Measurements from ENCODE around the gene CST8. TPM values are rescaled to one million over a fixed set of nuclear protein-coding genes. Genes with fewer than 3 reads are reported as not detected.

The CST8 gene
- total RNA-seq, 1 donor from 2014 or later = not detected

DNA sequence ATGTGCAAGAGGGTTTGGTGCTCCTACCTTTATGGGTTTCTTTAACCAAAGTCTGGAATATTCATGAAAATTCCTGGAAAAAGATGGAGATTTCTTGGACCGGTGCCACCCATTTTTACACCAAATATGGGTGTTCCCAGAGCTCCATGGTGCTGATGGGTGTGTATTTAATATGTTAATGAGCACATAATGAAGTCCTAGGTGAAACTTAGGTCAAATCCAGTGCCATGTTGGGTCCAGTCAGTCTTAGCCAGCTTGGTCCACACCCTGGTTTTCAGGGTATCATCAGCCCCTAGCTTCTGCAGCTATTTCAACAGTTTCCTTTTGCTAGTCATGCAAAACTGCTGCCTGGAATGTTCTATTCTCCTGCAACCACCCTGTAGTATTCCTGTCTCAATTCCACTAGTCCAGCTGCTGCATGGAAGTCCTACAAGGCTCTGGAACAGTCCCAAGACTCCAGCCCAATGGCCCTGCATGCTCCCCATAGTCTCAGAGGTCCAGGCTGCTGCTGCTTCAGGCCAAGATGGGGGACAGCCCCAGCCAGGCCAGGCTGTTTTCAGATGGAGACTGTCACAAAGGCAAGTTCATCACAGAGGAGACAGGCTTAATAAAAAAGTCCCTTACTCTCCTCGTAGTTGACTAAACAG, 45.5 kb downstream of the CST8 start:
- H3K36me3 Mint-ChIP-seq (ENCODE audit: low read depth) = no peaks in the 10 kb centered on the region
- H3K4me3 Mint-ChIP-seq (ENCODE audit: low read depth) = no peak overlapping the region
- no peak for DNase-seq (ENCODE audit: low spot score)
- H3K9me3 Mint-ChIP-seq = no peaks in the 10 kb centered on the region
- intact Hi-C loops (cut with micrococcal nuclease) = no loop called here
- H3K27me3 Mint-ChIP-seq (ENCODE audit: low read depth) = no peaks in the 10 kb centered on the region
- no peaks in the 10 kb centered on the region for H3K4me1 Mint-ChIP-seq (ENCODE audit: low read depth)
- no peak overlapping the region for H3K27ac Mint-ChIP-seq

DNA sequence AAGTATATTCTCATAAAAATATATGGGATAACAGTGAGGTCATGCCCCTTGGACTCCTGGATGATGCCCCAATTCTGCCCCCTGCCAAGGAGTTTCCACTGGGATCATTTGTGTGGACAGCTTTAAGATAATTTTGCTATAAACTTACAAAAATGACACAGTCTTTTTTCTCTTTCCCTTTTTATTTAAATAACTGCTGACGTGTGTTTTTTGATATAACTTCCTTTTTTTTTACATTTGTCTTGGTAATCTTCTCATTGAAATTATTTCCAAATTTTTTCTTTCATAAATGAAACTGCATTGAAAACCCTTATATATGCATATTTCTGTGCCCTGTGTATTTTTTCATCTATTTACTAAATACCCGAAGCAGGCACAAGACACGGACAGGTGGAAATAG, 46.1 kb downstream of the CST8 start:
- no peaks in the 10 kb centered on the region for H3K27me3 Mint-ChIP-seq (ENCODE audit: low read depth)
- intact Hi-C loops (cut with micrococcal nuclease) = no loop called here
- no peaks in the 10 kb centered on the region for H3K9me3 Mint-ChIP-seq
- no peak overlapping the region for H3K4me3 Mint-ChIP-seq (ENCODE audit: low read depth)
- DNase-seq (ENCODE audit: low spot score) = no peak
- H3K4me1 Mint-ChIP-seq (ENCODE audit: low read depth) = no peaks in the 10 kb centered on the region
- no peak overlapping the region for H3K27ac Mint-ChIP-seq
- no peaks in the 10 kb centered on the region for H3K36me3 Mint-ChIP-seq (ENCODE audit: low read depth)

DNA sequence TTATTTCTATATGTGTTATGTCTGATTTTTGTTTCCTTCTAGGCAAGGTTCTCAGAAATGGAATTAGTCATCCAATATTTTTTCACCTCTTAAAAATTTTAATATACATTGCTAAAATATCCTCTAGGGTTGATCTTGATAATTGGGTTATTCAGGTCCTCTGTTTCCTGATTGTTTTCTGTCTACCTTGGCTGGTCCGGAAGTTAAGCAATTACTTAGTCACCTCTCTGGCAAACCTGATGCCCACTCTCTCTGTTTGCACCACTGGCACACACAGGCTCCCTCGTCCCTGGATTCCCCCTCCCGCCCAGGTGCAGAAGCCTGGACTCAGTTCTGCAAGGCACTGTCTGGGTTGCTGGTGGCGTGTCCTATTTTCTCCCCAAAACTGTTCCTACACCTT, 49.7 kb downstream of the CST8 start:
- Mint-ChIP-seq H3K27me3 (ENCODE audit: low read depth) (no peaks in the 10 kb centered on the region), H3K27ac (no peak overlapping the region), H3K9me3 (no peaks in the 10 kb centered on the region), H3K36me3 (ENCODE audit: low read depth) (no peaks in the 10 kb centered on the region), H3K4me1 (ENCODE audit: low read depth) (no peaks in the 10 kb centered on the region), H3K4me3 (ENCODE audit: low read depth) (no peak overlapping the region)
- DNase-seq (ENCODE audit: low spot score) = no peak
- intact Hi-C loops (cut with micrococcal nuclease) = no loop called here

DNA sequence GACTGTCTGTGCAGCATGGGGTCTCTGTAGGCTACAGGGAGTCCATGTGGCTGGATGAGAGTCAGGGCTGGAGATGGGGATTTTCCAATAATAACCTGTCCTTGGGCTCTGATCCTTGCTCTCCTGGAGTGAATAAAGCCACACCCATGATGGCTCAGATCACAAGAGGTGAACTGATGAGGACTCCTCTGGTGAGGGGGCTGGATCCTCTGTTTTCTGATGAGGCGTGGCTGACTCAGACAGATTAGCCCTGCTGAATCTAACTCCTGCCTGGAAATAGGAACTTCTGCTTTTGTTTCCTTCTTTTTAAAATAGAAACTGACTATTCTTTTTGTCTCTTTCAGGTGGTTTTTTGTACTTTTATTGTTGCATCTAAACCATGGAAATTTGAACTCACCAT, 50.4 kb downstream of the CST8 start:
- intact Hi-C loops (cut with micrococcal nuclease) = no loop called here
- Mint-ChIP-seq H3K36me3 (ENCODE audit: low read depth) (no peaks in the 10 kb centered on the region), H3K4me3 (ENCODE audit: low read depth) (no peak overlapping the region), H3K4me1 (ENCODE audit: low read depth) (no peaks in the 10 kb centered on the region), H3K27ac (no peak overlapping the region), H3K27me3 (ENCODE audit: low read depth) (no peaks in the 10 kb centered on the region), H3K9me3 (no peaks in the 10 kb centered on the region)
- DNase-seq (ENCODE audit: low spot score) = no peak

DNA sequence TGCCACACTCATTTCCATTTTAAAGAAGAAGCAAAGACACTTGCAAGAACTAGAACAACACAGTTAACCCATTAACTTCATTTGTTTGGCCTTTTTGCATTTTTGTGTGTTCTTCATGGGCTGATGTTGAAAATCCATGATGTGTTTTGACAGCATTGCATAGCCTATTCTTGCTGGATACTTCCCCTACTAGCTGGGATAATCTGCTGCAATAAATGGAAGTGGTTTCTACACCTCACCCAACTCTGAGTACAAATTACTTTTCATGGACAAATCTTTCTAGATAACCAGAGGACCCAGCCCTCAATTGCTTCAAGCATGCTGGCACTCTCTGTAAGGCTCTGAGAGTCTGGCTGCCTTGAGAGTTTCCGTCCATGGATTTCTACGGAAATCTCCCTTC, 50.9 kb downstream of the CST8 start:
- no peaks in the 10 kb centered on the region for H3K36me3 Mint-ChIP-seq (ENCODE audit: low read depth)

DNA sequence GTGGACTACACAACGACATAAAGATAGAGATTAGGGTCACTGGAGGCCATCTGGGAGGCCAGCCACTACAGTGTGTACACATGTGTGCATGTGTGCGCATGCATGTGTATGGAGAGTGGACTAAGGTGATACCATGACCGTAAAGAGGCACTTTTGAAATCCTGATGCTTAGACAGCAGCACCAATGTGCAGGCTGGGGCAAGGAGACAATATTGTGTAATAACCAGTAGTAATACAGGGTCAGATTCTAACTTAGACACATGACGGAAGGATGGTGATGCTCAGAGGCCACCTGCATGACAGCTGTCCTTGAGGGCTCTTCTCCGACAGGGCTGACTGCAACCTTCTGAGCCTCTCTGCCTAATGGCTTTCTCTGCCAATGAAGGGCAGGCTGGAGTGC, 51.9 kb downstream of the CST8 start:
- Mint-ChIP-seq H3K27me3 (ENCODE audit: low read depth) (no peaks in the 10 kb centered on the region), H3K4me3 (ENCODE audit: low read depth) (no peak overlapping the region), H3K9me3 (no peaks in the 10 kb centered on the region), H3K36me3 (ENCODE audit: low read depth) (no peaks in the 10 kb centered on the region), H3K27ac (no peak overlapping the region), H3K4me1 (ENCODE audit: low read depth) (no peaks in the 10 kb centered on the region)
- intact Hi-C loops (cut with micrococcal nuclease) = no loop called here
- DNase-seq (ENCODE audit: low spot score) = no peak

More for the DNA sequence above, 50.9 kb downstream of the CST8 start:
- intact Hi-C loops (cut with micrococcal nuclease) = no loop called here
- H3K27me3 Mint-ChIP-seq (ENCODE audit: low read depth) = no peaks in the 10 kb centered on the region
- no peak overlapping the region for H3K27ac Mint-ChIP-seq
- no peaks in the 10 kb centered on the region for H3K9me3 Mint-ChIP-seq
- H3K4me3 Mint-ChIP-seq (ENCODE audit: low read depth) = no peak overlapping the region
- DNase-seq (ENCODE audit: low spot score) = no peak
- no peaks in the 10 kb centered on the region for H3K4me1 Mint-ChIP-seq (ENCODE audit: low read depth)

DNA sequence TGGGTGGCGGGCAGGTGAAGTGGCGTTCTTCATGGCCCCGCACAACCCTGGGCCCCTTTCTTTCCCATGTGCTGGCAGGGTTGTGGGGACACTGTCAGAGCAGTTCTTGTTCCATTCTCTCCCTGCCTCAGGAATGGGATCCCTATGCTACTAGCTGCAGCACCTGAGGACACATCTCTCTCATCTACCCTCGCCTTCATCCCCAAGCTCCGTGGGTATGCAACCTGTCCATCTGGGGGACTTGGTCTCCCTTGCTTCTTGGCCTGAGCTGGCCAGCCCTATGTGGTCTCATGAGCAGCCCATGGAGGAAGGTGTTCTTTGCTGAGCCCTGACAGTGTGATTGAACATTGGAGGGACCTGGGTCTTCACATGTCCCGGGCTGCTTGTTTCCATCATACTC, 53.2 kb downstream of the CST8 start:
- intact Hi-C loops (cut with micrococcal nuclease) = no loop called here
- no peaks in the 10 kb centered on the region for H3K36me3 Mint-ChIP-seq (ENCODE audit: low read depth)
- no peak overlapping the region for H3K27ac Mint-ChIP-seq

More for the DNA sequence above, 53.2 kb downstream of the CST8 start:
- no peaks in the 10 kb centered on the region for H3K9me3 Mint-ChIP-seq
- no peak overlapping the region for H3K4me3 Mint-ChIP-seq (ENCODE audit: low read depth)
- no peak for DNase-seq (ENCODE audit: low spot score)
- H3K4me1 Mint-ChIP-seq (ENCODE audit: low read depth) = no peaks in the 10 kb centered on the region
- no peaks in the 10 kb centered on the region for H3K27me3 Mint-ChIP-seq (ENCODE audit: low read depth)

Other genes starting within 250 kb of the CST8 start
- 49.7 and 55.7 TPM in 2 replicates for gene NXT1, start 140.3 kb upstream of the CST8 start, total RNA-seq
- 9.6 and 13.2 TPM in 2 replicates for gene GZF1, start 128.9 kb upstream of the CST8 start, total RNA-seq
- gene NAPB, start 69.6 kb upstream of the CST8 start, total RNA-seq = 13.8 and 14.0 TPM in 2 replicates
- not detected in 2 replicates for gene CSTL1, start 51.4 kb upstream of the CST8 start, total RNA-seq
- gene CST11, start 38.2 kb upstream of the CST8 start, total RNA-seq = not detected in 2 replicates
- gene CST9L, start 77.4 kb downstream of the CST8 start, total RNA-seq = not detected in 2 replicates
- gene CST9, start 114.8 kb downstream of the CST8 start, total RNA-seq = not detected in 2 replicates
- 0.82 and 1.5 TPM in 2 replicates for gene CST3, start 146.8 kb downstream of the CST8 start, total RNA-seq
- not detected in 2 replicates for gene CST4, start 197.9 kb downstream of the CST8 start, total RNA-seq